NB4 (cell line): Measurements from ENCODE around the gene NRG3.

Experiments
- DNase-seq: peaks from one replicate; pipeline ENCODE4 v3.0.0; 2010; ENCODE audit warnings: low read depth
- H3K4me3 ChIP-seq: one replicate; pipeline ENCODE4 v1.5.1; 2011; ENCODE audit warnings: mild to moderate bottlenecking, low read depth, low read length, moderate library complexity
- MYC ChIP-seq: IDR thresholded peaks from 2 replicates; pipeline ENCODE4 v1.6.1; 2011; ENCODE audit warnings: low read depth, low read length
- POLR2A ChIP-seq: IDR thresholded peaks from 2 replicates; pipeline ENCODE4 v1.6.1; 2011; ENCODE audit warnings: mild to moderate bottlenecking; ENCODE audit not compliant: insufficient read length; ENCODE audit errors: extremely low read depth
- TF ChIP-seq, protein P1 (sequence below): IDR thresholded peaks from 2 replicates; pipeline ENCODE4 v1.6.1; 2011; ENCODE audit warnings: low read depth, low read length
- TF ChIP-seq, protein P2 (sequence below): IDR thresholded peaks from one replicate; pipeline ENCODE4 v1.5.1; 2012; ENCODE audit warnings: low read depth, low read length

The NRG3 gene

DNA sequence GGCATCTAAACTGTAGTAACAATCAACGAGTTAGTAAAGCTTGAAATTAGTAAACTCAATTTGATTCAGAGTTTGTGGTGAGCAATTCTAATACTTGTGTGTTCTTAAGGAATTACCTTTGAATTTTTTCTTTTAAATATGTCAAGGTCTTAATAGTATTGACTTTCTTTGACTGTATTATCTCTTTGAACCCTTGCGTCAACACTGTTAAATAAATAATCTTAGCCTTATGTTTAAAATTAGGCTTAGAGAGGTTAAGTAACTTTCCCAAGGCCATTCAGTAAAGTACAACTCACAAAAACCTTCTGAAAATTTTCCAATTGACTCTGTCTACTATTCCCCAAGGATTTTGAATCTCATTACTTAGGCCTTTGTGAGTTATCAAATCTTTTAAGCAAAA is 716.4 kb downstream of the NRG3 start:
- TF ChIP-seq, protein P1, sequence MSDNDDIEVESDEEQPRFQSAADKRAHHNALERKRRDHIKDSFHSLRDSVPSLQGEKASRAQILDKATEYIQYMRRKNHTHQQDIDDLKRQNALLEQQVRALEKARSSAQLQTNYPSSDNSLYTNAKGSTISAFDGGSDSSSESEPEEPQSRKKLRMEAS, result no peak
- no peak for TF ChIP-seq POLR2A
- TF ChIP-seq, protein P2, sequence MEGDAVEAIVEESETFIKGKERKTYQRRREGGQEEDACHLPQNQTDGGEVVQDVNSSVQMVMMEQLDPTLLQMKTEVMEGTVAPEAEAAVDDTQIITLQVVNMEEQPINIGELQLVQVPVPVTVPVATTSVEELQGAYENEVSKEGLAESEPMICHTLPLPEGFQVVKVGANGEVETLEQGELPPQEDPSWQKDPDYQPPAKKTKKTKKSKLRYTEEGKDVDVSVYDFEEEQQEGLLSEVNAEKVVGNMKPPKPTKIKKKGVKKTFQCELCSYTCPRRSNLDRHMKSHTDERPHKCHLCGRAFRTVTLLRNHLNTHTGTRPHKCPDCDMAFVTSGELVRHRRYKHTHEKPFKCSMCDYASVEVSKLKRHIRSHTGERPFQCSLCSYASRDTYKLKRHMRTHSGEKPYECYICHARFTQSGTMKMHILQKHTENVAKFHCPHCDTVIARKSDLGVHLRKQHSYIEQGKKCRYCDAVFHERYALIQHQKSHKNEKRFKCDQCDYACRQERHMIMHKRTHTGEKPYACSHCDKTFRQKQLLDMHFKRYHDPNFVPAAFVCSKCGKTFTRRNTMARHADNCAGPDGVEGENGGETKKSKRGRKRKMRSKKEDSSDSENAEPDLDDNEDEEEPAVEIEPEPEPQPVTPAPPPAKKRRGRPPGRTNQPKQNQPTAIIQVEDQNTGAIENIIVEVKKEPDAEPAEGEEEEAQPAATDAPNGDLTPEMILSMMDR, result no peak
- no peak for TF ChIP-seq MYC
- H3K4me3 ChIP-seq, result no peak overlapping the region
- no peak for DNase-seq

DNA sequence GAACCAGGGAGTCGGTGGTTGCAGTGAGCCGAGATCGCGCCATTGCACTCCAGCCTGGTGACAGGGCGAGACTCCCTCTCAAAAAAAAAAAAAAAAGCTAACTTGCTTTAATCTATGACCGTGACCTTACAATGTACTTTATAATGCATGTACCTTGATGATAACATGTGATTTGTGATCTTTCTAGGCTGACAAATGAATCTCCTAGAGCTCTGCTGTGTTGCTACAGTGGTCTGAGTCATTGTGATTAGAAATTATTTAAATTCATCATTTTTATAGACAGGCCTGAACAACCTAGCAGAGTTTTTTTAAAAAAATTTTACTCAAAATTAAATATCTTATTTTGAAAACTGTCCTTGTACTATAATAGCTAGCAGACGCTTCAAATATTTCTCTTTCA is 722.8 kb downstream of the NRG3 start:
- TF ChIP-seq, protein P2, result no peak
- TF ChIP-seq POLR2A (no peak), MYC (no peak)
- TF ChIP-seq, protein P1, result no peak
- no peak overlapping the region for H3K4me3 ChIP-seq

DNA sequence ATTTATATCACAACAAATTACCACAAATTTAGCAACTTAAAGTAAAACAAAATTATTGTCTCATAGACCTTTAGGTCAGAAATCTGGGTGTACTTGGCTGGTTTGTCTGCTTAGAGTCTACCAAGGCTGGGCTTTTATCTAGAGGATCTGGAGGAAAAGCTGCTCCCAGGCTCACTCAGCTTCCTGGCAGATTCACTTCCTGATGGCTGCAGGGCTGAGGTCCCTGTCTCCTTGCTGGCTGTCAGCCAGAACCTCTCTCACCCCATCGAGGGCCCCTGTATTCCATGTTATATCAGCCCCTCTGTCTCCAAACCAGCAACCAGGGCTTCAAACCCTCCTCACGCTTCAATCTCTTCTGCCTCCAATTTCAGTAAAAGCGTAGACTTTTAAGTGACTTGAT is 734.9 kb downstream of the NRG3 start:
- TF ChIP-seq, protein P1, result no peak
- TF ChIP-seq, protein P2, result no peak
- TF ChIP-seq POLR2A (no peak), MYC (no peak)
- no peak overlapping the region for H3K4me3 ChIP-seq
- DNase-seq, result no peak

More for the DNA sequence above, 722.8 kb downstream of the NRG3 start:
- DNase-seq, result no peak

DNA sequence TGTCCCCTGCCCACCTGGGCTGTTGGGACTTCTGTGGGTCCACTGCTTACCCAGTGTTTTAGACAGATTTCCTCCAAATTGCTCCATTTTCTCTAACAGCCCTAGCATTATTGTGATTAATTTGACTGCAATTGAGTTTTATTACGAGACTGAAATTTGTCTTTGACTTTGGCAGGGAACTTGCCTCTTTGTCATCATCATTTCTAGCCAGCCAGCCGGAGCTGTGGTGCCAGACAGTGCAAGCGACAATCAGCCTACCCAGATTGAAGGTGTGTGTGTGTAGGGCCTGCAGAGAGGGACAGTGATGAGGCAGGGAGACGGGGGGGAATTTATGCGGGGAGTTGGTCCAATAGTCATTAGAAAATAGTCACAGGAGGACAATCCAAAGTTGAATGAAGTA is 743.0 kb downstream of the NRG3 start:
- TF ChIP-seq POLR2A, result no peak
- TF ChIP-seq, protein P2, result no peak
- TF ChIP-seq, protein P1, result no peak
- TF ChIP-seq MYC, result no peak
- no peak for DNase-seq
- no peak overlapping the region for H3K4me3 ChIP-seq

DNA sequence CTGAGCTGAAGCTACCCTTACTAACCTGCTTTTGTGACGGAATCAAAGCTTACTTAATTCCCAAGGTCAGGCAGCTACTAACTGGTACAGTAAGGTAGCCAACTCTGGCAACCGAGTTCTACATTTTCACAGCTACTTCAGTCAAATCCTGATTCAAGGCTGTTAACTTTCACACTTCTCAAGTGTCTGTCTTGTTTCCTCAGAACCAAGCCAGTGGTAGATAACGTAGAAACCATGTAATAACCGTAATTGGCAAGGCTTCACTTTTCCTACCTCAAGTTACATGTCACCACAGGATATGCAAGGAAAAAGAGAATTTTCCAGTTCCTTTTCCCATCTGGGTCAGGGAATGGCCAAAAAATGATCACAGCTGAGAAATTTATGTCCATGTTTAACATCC is 746.7 kb downstream of the NRG3 start:
- TF ChIP-seq MYC (no peak), POLR2A (no peak)
- TF ChIP-seq, protein P2, result no peak
- TF ChIP-seq, protein P1, result no peak

DNA sequence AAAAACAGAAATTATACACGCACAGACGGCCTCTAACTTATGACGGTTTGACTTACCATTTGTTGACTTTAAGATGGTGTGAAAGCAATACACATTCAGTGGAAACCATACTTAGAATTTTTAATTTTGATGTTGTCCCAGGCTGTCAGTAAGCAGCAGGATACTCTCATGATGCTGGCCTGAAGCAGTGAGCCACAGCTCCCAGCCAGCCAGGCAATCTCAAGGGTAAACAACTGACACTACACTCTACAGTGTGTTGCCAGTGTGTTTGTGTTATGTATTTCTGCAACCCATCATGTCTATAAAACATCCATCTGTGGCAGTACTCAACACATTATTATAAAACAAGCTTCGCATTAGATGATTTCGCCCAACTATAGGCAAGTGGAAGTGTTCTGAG is 747.5 kb downstream of the NRG3 start:
- TF ChIP-seq MYC, result no peak
- TF ChIP-seq, protein P2, result no peak
- TF ChIP-seq, protein P1, result no peak
- TF ChIP-seq POLR2A, result no peak
- H3K4me3 ChIP-seq, result no peak overlapping the region
- DNase-seq, result no peak

More for the DNA sequence above, 746.7 kb downstream of the NRG3 start:
- DNase-seq, result no peak
- H3K4me3 ChIP-seq, result no peak overlapping the region
